GM19351 (cell line): ENCODE data around the gene SLC22A23.

Experiments
- ATAC-seq: cut with Tn5 transposase; IDR thresholded peaks from one replicate; pipeline ENCODE4 v1.9.1; 2021; ENCODE audit warnings: mild to moderate bottlenecking, moderate library complexity; ENCODE audit not compliant: unreplicated experiment

The SLC22A23 gene

GRCh38 chr6:3372912-3373554, 83.8 kb downstream of the SLC22A23 start:
- no peak for ATAC-seq

GRCh38 chr6:3372184-3372846, 84.5 kb downstream of the SLC22A23 start:
- ATAC-seq = no peak

DNA sequence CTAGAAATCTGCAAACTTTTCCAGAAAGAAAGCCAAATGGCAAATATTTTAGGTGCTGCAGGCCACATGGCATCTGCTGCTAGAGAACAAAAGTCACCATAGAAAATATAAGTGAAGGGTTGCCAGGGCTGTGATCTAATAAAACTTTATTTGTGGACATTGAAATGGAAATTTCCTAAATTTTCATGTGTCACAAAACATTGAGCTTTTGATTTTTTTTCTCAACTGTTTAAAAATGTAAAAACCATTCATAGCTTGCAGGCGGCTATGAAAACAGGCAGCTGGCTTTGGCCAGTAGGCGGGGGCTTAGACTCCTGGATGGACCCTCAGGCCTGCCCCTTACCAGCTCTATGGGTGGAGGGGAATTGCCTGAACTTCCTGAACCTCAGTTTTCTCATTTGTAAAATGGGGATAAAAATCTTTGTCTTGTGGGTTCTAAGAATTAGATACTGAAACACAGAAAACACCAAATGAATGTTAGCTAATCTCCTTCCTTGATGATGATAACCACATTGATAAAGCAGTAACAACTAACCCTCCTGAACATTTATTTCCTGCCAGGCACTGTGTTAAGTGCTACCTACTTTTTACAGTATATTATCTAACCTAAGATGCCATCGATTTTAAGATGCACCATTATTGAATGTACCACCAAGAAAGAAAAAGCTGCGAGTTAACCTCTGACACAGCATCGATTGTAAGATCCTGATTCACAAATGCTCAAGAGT, 85.5 kb downstream of the SLC22A23 start:
- ATAC-seq = no peak

GRCh38 chr6:3370361-3371221, 86.3 kb downstream of the SLC22A23 start:
- ATAC-seq = no peak

GRCh38 chr6:3369985-3370360, 86.9 kb downstream of the SLC22A23 start:
- no peak for ATAC-seq

- ATAC-seq = no peak
Observed at GRCh38 chr6:3368685-3369084, 88.2 kb downstream of the SLC22A23 start.

DNA sequence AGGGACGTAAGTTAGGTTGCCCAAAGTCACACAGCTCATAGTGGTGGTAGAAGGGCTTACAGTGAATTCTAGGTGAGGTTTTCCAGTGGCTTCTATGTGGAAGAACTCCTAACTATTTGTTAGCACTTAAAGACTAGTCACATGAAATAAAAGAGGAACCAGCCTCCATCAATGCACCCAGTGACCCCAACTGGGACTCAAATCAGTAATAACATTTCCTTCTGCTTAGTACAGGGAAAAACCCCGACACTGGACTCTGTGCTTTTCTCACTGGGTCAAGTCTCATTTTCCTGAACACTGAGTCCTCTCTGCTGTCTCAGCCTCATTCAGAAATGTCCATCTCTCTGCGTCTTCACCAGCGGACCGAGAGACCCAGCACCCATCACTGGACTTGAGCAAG, 89.2 kb downstream of the SLC22A23 start:
- no peak for ATAC-seq

GRCh38 chr6:3366596-3367413, 90.0 kb downstream of the SLC22A23 start:
- no peak for ATAC-seq

- no peak for ATAC-seq
Observed at GRCh38 chr6:3364391-3364790, 92.5 kb downstream of the SLC22A23 start.

DNA sequence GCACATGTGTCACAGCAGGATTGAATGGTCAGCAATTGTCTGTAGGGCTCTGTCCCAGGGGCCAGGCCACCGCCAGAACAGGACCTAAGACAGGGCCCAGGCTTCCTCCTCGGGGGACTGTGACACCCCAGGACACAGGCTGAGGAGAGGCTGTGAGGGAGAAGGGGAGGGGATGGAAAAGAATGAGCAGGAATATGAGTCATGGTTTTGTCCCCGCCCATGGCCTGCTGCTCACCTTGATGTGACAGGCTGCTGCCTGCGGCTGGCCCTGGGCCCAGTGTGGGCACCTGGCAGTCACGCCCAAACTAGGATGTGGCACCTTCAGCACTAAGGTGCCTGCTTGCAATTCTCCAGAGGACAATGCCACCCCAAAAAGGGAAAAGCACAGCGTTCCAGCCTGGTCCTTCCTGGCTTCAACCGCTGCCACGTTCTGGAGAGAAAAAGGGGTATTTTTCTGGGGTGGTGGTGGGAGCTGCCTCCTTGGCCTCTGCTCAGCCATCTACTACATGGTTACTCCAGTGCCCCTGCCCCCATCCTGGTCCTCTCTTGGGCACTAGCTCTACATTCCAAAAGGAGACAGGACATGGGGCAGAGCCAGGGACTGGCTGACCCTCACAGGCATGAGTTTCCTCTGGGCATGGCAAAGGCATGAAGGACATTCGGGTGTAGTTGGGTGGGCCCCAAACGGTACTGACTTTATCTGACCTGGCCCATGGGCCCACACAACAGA, 93.4 kb downstream of the SLC22A23 start:
- no peak for ATAC-seq

DNA sequence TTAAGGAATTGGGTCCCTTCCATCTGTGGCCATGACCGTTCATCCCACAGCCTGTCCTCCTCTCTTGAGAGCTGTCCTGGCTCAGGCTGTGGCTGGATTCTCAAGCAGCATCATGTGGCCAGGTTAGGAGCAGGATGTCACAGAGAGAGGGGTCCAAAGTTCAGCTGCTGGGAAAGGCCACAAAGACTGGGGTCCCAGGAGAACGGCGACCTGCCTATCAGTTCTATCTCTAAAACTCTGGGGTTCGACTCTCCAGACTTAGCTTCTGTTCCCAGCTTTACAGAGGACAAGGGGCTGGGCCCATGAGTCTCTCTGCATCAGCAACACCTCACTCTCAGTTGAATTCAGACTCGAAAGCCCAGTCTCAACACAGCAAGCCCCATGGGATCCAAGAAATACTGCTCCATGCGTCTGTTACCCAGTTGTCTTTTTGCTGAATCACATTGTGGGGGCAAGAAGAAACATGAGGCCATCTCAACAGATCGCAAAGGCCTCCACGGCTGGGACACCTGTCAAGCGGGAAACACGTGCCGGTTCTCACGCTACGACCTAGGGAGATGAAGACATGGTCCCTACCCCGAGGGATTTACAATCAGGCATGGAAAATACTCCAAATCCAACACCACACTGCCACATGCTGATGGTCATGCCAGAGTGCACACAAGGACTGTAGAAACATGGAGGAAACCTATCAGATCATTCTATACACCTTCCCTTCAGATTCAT, 95.4 kb downstream of the SLC22A23 start:
- no peak for ATAC-seq

GRCh38 chr6:3360727-3361045, 96.2 kb downstream of the SLC22A23 start:
- no peak for ATAC-seq

DNA sequence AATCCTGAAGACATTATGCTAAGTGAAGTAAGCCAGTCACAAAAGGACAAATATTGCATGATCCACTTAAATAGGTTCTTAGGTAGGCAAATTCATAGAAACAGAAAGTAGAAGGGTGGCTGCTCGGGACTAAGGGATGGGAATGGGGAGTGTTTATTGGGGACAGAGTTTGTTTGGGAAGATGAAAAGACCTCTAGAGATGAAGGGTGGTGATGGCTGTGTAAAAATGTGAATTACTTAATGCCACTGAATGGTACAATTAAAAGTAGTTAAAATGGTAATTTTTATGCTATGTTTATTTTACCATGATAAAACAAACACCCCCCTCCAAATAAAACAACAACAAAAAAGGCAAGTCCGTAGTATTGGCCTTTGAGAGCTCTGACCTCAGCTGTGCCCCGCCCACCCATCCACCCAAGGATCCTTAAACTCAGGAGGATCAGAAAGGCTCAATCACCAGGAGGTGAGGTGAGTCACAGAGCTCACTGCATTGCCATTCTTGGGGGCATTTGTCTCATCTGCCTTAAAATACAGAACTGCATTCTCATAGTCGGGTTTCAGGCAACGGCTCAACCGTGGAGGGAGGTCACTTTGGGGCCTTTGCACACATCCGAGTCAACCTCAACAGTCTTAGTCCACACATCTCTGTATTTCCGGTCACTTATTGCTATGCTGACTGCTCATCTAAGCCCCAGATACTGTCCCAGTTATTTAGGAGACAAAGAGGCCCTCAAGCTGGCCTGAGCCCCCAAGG, 96.7 kb downstream of the SLC22A23 start:
- no peak for ATAC-seq

DNA sequence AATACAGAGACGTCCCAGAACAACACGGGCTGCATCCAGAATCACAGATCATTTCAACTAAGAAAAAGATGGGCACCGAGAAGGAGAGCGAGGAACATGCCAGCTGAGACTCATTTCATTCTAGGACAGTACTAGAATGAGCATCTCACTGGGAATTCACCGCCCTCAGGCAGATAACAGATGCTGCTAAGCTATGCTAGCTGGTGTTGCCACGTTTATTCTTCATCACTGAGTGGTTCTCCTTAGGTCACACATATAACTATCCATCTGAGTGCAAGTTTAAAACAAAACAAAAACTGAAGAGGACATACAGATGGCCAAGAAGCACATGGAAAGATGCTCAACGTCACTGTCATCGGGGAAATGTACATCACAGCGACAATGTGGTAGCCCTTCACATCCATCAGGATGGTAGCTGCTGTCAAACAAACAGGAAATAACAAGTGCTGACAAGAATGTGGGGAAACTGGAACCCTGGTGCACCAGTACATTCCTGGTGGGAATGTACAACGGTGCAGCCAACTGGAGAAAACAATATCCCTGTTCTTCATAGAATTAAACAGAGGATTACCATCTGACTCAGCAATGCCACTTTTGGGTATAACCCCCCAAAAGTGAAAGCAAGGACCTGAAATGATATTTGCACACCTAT, 97.6 kb downstream of the SLC22A23 start:
- no peak for ATAC-seq

DNA sequence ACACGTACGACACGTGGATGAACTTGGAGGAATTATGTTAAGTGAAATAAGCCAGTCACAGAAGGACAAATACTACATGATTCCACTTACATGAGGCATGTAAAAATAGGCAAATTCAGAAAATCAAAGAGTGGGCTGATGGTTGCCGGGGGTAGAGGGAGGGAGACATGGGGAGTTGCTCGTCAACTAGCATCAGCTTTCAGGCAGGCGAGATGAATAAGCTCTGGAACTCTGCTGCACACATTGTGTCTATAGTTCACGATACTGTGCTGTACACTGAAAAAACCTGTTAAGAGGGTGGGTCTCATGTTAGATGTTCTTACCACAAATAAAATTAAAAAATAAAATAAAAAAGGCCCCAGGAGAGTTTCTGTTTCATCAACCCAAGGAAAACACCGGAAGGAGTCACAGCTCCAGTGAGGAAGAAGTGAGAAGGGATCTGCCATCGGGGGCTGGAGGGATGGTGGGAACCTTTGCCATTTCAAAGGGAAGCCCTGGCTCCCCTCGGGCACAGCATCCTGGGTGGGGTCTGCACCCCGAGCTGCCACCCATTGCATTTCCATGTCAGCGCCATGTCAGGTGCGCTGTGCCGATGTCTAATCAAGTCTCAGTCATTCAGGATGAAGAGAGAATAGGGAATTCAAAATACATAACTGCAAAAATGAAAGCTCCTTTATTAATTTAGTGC, 98.3 kb downstream of the SLC22A23 start:
- no peak for ATAC-seq

GRCh38 chr6:3357678-3358077, 99.2 kb downstream of the SLC22A23 start:
- ATAC-seq = no peak

DNA sequence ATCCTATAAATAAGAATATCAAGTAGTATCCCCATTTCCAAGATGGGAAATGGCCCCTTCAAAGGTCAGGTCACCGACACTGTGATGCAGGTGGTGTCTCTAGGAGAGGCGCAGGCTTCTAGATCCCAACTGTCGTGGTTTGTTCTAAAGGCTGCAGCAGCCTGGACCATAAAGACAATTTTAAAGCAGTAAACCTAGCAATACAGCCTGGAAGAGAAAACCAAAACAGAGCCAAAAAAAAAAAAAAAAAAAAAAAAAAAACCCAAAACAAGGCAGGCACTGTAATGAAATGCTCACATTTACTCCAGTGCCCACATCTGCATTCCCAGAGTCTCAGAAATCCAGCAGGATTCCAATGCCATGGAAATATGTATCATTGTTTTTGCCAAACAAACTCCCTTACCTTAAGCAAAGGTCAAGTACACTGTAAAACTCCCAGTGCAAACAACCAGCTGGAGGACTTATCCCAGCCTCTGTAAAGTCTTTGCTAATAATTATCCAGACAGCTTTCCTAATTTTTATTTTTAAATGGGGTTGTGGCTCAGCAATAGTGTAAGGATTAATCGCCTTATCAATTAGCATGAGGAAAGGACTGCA, 99.9 kb downstream of the SLC22A23 start:
- no peak for ATAC-seq
